ENCODE data around the gene SFTPD.

- no peak for TF ChIP-seq POLR2A (IDR thresholded peaks at IDR 0.05; ENCODE audit: low read length)
- TF ChIP-seq GATA1 (IDR thresholded peaks at IDR 0.05; ENCODE audit: low read depth, low read length) = no peak
Observed at GRCh38 chr10:79985481-79986072, 36.7 kb upstream of the SFTPD start.
